Neuron (in vitro differentiated cells): Measurements from ENCODE around the gene SNRPA.
"Not testable (repeated sequence)": the region's sequence is repeated elsewhere in the genome, so short reads cannot be mapped to it uniquely, and the experiment has no call there.

Experiments used
- H2AFZ ChIP-seq: one replicate; pipeline ENCODE4 v1.6.1; 2013; ENCODE audit warnings: low read depth, mild to moderate bottlenecking, inconsistent platforms, low read length, moderate library complexity
- H3K27me3 ChIP-seq: one replicate; pipeline ENCODE4 v1.6.1; 2013; ENCODE audit warnings: low read length; ENCODE audit not compliant: insufficient read depth
- H3K36me3 ChIP-seq: one replicate; pipeline ENCODE4 v1.6.1; 2013; ENCODE audit warnings: low read length; ENCODE audit not compliant: insufficient read depth
- H3K4me1 ChIP-seq: one replicate; pipeline ENCODE4 v1.6.1; 2013; ENCODE audit warnings: low read length; ENCODE audit not compliant: insufficient read depth
- H3K4me3 ChIP-seq: 2 replicates; pipeline ENCODE4 v1.5.1; 2013; ENCODE audit warnings: mild to moderate bottlenecking, low read length, moderate library complexity
- H3K9me3 ChIP-seq: one replicate; pipeline ENCODE4 v1.6.1; 2013; ENCODE audit warnings: low read length

Gene SNRPA

GRCh38 chr19:40763526-40763925, 12.5 kb downstream of the SNRPA start:
- H3K9me3 ChIP-seq, result no peaks in the 10 kb centered on the region
- H3K36me3 ChIP-seq, result peaks cover 73% of the 10 kb centered on the region
- no peaks in the 10 kb centered on the region for H3K27me3 ChIP-seq
- H3K4me3 ChIP-seq, result no peak overlapping the region
- H3K4me1 ChIP-seq, result no peaks in the 10 kb centered on the region
- H2AFZ ChIP-seq, result no peak overlapping the region

- H3K4me1 ChIP-seq, result no peaks in the 10 kb centered on the region
- H3K36me3 ChIP-seq, result peaks cover 77% of the 10 kb centered on the region
- no peak overlapping the region for H3K4me3 ChIP-seq
- H3K9me3 ChIP-seq, result no peaks in the 10 kb centered on the region
- no peak overlapping the region for H2AFZ ChIP-seq
- H3K27me3 ChIP-seq, result no peaks in the 10 kb centered on the region
Observed at GRCh38 chr19:40763963-40764362, 13.0 kb downstream of the SNRPA start.

- not testable (repeated sequence) for H3K4me3 ChIP-seq, H2AFZ ChIP-seq, H3K9me3 ChIP-seq, H3K4me1 ChIP-seq, H3K27me3 ChIP-seq
- H3K36me3 ChIP-seq, result peaks cover 57% of the 10 kb centered on the region
Observed at GRCh38 chr19:40766385-40766784, 15.4 kb downstream of the SNRPA start.

GRCh38 chr19:40768869-40769268, 17.9 kb downstream of the SNRPA start:
- Histone ChIP-seq H3K36me3 (peaks cover 33% of the 10 kb centered on the region), H3K4me1 (no peaks in the 10 kb centered on the region), H3K27me3 (no peaks in the 10 kb centered on the region), H2AFZ (no peak overlapping the region), H3K9me3 (no peaks in the 10 kb centered on the region), H3K4me3 (no peak overlapping the region)

- H3K9me3 ChIP-seq, H2AFZ ChIP-seq, H3K4me1 ChIP-seq, H3K36me3 ChIP-seq, H3K4me3 ChIP-seq, H3K27me3 ChIP-seq: not testable (repeated sequence)
Observed at GRCh38 chr19:40771101-40771862, 20.3 kb downstream of the SNRPA start.

GRCh38 chr19:40774916-40775631, 24.1 kb downstream of the SNRPA start, which contains the start of gene MIA:
TSS of gene MIA (plus strand) at chr19:40775521. CDS start at chr19:40775543, 22 bp downstream.
- Histone ChIP-seq H3K4me1 (peaks cover 12% of the 10 kb centered on the region), H3K4me3 (no peak within 1 kb of the TSS), H3K9me3 (no peaks in the 10 kb centered on the region), H3K27me3 (no peaks in the 10 kb centered on the region), H3K36me3 (no peaks in the 10 kb centered on the region), H2AFZ (no peak within 1 kb of the TSS)

- Histone ChIP-seq H3K4me3 (no peak overlapping the region), H3K4me1 (peaks cover 12% of the 10 kb centered on the region), H3K36me3 (no peaks in the 10 kb centered on the region), H2AFZ (no peak overlapping the region), H3K9me3 (no peaks in the 10 kb centered on the region), H3K27me3 (no peaks in the 10 kb centered on the region)
Observed at GRCh38 chr19:40775632-40776022, 24.6 kb downstream of the SNRPA start.

GRCh38 chr19:40776364-40776763, 25.4 kb downstream of the SNRPA start:
- Histone ChIP-seq H2AFZ (no peak overlapping the region), H3K27me3 (no peaks in the 10 kb centered on the region), H3K4me3 (no peak overlapping the region), H3K4me1 (peaks cover 12% of the 10 kb centered on the region), H3K36me3 (no peaks in the 10 kb centered on the region), H3K9me3 (no peaks in the 10 kb centered on the region)

- Histone ChIP-seq H2AFZ (peak overlapping the region; percentile 1), H3K9me3 (no peaks in the 10 kb centered on the region), H3K27me3 (no peaks in the 10 kb centered on the region), H3K36me3 (no peaks in the 10 kb centered on the region), H3K4me3 (peak overlapping the region; percentile 50), H3K4me1 (peaks cover 12% of the 10 kb centered on the region)
Observed at GRCh38 chr19:40776932-40777644, 26.1 kb downstream of the SNRPA start.

- Histone ChIP-seq H2AFZ (peak overlapping the region; percentile 1), H3K4me1 (peaks cover 12% of the 10 kb centered on the region), H3K36me3 (no peaks in the 10 kb centered on the region), H3K4me3 (peak overlapping the region; percentile 50), H3K9me3 (no peaks in the 10 kb centered on the region), H3K27me3 (no peaks in the 10 kb centered on the region)
Observed at GRCh38 chr19:40777645-40777936, 26.6 kb downstream of the SNRPA start.

- H3K27me3 ChIP-seq, result no peaks in the 10 kb centered on the region
- no peaks in the 10 kb centered on the region for H3K9me3 ChIP-seq
- H2AFZ ChIP-seq, result peak within 1 kb of the TSS; percentile 56
Observed at GRCh38 chr19:40777937-40778705, 27.1 kb downstream of the SNRPA start, which contains the start of gene RAB4B. TSS of gene RAB4B (plus strand) at chr19:40778247. CDS start at chr19:40778376, 129 bp downstream.

GRCh38 chr19:40778706-40779284, 27.8 kb downstream of the SNRPA start:
- H2AFZ ChIP-seq, result peak overlapping the region; percentile 56
- H3K27me3 ChIP-seq, result no peaks in the 10 kb centered on the region
- peak overlapping the region; percentile 64 for H3K4me3 ChIP-seq
- H3K4me1 ChIP-seq, result peaks cover 12% of the 10 kb centered on the region
- H3K36me3 ChIP-seq, result no peaks in the 10 kb centered on the region
- H3K9me3 ChIP-seq, result no peaks in the 10 kb centered on the region

More at GRCh38 chr19:40777937-40778705, 27.1 kb downstream of the SNRPA start, which contains the start of gene RAB4B:
- Histone ChIP-seq H3K4me1 (peaks cover 12% of the 10 kb centered on the region), H3K4me3 (peak within 1 kb of the TSS; percentile 64), H3K36me3 (no peaks in the 10 kb centered on the region)
